Ishikawa (cell line): ENCODE results near the gene TBC1D17.

ENCODE experiments used
- MAX ChIP-seq: IDR thresholded peaks from 2 replicates; pipeline ENCODE4 v1.6.1; 2012
- REST ChIP-seq: IDR thresholded peaks from 2 replicates; pipeline ENCODE4 v1.6.1; 2012; ENCODE audit warnings: low read depth, mild to moderate bottlenecking

DNA sequence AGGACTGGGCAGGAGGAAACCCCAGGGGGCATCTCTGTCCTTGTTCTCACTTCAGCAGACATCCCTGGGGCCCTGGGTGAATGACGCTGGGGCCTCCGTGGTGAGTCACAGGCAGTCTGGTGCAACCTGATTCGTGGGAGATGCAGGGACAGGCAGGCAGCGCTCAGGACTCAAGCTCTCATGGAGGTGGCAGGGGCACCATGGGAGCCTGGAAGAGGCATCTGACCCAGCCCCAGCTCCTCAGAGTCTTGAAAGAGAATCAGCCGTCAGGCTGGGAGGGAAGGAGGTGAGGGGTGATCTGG lies 40.5 kb upstream of the TBC1D17 start:
- TF ChIP-seq MAX (no peak), REST (no peak)
